OCI-LY1 (cell line): Measurements from ENCODE around the gene PIWIL4.
"Not testable (repeated sequence)": the region's sequence is repeated elsewhere in the genome, so short reads cannot be mapped to it uniquely, and the experiment has no call there.

Source experiments
- EZH2 ChIP-seq: fragments of 200-600 bp; sonication (generic), shearing (Covaris generic); IDR thresholded peaks from 2 replicates; pipeline ENCODE4 v1.8.0; 2017; ENCODE audit warnings: borderline replicate concordance, mixed run types, mild to moderate bottlenecking, antibody characterized with exemption, low read length, moderate library complexity, mixed read lengths
- TF ChIP-seq, protein P1 (sequence below): fragments of 200-600 bp; sonication (generic), shearing (Covaris generic); IDR thresholded peaks from 2 replicates; pipeline ENCODE4 v1.5.1; 2017; ENCODE audit warnings: mild to moderate bottlenecking, antibody characterized with exemption, low read length, moderate library complexity, mixed read lengths

DNA sequence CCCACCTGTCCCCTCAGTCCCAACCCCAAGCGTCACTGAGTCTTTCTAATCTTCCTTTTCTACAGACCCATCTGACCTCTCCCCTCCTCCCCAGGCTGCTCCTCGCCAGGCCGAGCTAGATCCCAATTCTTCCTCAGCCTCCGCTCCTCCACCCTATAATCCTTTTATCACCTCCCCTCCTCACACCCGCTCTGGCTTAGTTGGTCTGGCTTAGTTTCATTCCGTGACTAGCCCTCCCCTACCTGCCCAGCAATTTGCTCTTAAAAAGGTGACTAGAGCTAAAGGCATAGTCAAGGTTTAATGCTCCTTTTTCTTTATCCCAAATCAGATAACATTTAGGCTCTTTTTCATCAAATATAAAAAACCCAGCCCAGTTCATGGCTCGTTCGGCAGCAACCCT, 76.0 kb downstream of the PIWIL4 start:
- TF ChIP-seq, protein P1, sequence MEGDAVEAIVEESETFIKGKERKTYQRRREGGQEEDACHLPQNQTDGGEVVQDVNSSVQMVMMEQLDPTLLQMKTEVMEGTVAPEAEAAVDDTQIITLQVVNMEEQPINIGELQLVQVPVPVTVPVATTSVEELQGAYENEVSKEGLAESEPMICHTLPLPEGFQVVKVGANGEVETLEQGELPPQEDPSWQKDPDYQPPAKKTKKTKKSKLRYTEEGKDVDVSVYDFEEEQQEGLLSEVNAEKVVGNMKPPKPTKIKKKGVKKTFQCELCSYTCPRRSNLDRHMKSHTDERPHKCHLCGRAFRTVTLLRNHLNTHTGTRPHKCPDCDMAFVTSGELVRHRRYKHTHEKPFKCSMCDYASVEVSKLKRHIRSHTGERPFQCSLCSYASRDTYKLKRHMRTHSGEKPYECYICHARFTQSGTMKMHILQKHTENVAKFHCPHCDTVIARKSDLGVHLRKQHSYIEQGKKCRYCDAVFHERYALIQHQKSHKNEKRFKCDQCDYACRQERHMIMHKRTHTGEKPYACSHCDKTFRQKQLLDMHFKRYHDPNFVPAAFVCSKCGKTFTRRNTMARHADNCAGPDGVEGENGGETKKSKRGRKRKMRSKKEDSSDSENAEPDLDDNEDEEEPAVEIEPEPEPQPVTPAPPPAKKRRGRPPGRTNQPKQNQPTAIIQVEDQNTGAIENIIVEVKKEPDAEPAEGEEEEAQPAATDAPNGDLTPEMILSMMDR, result not testable (repeated sequence)
- not testable (repeated sequence) for TF ChIP-seq EZH2
